ENCODE data around the gene CCSAP.
"Not testable (repeated sequence)": the region's sequence is repeated elsewhere in the genome, so short reads cannot be mapped to it uniquely, and the experiment has no call there.

Gene CCSAP

GRCh38 chr1:229342656-229343569, at the start of gene CCSAP:
TSS of gene CCSAP (minus strand) at chr1:229343047. CDS start at chr1:229342465, 582 bp downstream.
- peak in 46 of 51 donors; percentile 29 to 86 (median 66) for DNase-seq

DNA sequence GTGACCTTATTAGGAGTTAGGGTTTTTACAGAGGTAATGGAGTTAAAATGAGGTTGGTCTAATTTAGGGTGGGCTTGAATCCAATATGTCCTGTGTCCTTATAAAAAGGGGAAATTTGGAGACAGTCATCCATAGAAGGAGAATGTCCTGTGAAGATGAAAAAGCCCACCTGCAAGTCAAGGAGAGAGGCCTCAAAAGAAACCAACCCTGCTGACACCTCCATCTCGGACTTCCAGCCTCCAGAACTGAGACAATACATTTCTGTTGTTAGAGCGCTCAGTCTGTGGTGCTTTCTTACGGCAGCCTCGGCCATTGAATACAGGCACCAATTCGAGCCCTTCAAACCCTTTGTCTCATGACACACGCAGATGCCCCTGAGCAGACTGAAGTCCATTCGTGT, 47.3 kb upstream of the CCSAP start:
- DNase-seq, result no peak

DNA sequence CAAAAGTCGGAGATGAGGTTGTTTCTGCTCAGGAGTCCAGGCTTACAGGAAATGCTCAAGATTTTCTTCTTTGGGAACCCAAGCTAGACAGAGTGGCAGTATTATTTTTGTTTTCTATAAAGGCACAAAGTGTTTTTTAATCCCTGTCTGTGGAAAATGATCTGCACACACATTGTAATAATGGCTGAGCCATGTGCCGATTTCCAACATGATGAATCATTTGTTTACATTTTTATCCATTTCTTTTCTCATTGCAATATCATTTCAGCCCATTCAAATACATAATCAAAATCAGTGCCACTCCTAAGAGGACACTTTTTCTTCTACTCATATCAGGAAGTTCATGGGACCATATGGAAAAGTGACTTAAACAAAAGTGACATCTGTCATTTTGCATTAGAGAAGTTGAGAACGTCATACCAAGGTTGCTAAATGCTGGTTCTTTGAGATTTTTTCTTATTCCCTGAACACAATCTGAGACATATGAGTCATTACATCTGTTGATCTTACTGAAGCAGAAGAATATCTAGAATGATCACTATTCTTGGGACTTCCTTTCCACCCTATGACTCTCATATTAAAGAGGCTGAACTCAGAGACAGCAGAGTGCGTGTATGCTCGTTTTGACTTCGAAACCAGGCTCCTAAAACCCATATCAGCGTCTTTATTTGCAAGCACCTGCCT, 46.2 kb upstream of the CCSAP start:
- no peak for DNase-seq

DNA sequence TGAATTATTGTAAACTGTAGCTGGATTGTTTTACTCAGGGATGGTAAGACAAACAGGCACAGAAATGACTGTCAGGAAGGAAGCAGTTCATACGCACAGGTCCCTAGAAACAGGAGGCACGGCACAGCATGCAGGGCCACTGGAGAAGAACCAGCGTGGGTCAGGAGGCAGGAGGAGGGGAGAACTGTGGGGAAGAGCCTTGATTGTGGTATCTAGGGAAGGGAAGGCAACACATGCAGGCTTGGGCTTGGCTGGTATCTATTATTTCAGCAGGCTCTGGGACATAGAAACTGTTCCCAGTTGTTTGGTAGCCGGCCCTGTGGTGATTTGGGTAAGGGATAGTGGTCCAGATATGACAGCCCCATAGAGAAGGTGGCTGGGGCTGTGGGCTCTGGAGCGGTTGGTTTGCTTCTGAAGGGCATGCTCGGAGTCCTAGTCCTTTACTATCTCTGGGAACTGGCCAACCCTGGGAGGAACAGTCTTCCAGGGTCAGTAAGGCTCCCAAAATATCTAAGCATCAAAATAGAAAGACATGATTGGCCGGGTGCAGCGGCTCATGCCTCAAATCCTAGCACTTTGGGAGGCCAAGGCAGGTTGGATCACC, 43.1 kb upstream of the CCSAP start:
- no peak for DNase-seq

- DNase-seq, result no peak
Observed at GRCh38 chr1:229384822-229385221, 42.0 kb upstream of the CCSAP start.

DNA sequence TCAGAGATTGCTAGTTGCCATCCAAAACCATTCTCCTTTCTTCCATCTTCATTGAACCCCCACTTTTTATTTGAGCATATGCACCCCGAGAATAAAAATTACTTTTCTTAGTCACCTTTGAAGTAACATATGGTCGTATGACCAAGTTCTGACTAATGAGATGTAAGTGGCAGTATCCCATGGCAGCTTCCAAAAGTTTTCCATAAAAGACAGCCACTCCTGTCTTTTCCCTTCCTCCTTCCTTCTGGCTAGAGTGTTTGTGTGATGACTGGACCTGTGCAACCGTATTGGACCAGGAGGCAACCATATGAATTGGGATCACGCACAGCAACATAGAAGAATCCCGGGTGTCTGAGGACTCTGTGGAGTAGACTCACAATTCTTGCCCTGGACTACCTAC, 41.1 kb upstream of the CCSAP start:
- no peak for DNase-seq

DNA sequence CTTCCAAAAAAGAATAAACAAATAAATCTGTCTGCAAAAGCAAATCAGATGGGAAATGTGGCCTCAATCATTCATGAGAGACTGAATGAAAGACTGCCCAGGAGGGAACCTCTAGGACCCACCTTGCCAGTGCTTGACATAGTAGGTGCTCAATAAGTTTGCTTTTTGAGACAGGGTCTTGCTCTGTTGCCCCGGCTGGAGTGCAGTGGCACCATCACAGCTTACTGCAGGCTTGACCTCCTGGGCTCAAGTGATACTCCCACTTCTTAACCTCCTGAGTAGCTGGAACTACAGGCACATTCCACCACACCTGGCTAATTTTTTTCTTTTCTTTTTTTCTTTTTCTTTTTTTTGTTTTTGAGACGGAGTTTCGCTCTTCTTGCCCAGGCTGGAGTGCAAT, 40.3 kb upstream of the CCSAP start:
- DNase-seq, result no peak

DNA sequence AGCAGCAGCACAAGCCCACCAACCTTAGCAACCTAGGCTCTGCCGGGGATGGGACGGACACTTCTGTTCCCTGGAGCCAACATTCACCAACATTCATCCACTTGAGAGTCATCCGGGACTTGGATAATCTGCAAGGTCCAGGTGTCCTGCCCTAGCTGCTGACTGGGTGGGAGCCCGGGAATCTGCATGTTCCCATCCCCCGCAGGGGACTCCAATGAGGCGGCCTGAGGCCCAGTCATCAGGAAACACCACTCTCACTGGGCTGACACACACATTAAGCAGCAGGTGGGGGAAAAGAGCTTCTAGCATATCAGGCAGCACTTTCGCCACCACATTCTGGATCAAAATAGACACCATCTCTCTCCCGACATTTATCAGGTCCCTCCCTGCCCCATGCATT, 38.4 kb upstream of the CCSAP start:
- no peak for DNase-seq

DNA sequence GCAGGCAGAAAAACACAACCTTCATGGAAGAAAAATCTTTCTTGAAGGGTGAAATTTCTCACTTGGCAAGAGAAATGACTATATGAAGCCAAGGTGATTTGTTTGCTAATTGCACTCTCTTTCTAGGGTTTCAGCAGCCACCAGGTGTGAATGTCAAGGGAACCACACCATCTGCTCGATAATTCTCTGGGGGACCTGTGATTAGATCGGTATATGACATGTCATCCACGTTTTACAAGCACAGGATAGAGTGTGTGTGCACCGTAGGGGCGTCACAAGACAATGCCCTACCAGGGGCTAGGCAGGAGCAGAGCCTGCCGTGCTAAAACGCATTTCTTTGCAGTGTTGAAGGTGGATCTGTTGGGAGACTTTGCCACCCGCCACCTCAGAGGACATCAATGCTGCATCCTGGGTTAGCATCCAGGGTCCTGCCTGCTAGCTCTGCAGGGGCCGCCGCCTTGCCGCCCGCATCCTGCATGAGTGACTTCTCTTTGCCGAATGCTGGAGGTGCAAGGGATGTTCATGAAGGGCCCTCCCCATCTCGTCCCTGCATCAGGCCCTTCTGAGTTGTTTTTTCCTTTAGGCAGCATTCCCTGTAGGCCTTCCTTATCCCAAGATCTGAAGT, 37.8 kb upstream of the CCSAP start:
- DNase-seq, result no peak

DNA sequence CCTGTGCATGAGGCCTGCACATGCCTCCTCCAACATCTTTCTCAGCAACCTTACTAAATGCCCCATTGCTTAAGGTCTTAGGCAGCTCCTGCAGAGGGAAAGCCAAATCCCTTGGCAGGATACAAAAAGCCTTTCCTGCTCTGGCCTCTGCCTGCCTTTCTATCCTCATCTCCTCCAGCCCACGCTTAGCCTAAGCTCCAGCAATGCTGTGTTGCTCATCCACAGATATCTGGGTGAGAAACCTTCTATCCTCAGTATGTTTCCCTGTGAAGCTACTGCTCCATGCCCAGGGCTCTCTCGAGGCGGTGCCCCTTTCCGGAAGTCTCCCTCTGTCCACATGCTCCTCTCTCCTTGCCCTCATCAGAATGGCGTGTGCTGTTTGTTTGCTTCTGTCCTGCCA, 37.0 kb upstream of the CCSAP start:
- DNase-seq, result no peak

DNA sequence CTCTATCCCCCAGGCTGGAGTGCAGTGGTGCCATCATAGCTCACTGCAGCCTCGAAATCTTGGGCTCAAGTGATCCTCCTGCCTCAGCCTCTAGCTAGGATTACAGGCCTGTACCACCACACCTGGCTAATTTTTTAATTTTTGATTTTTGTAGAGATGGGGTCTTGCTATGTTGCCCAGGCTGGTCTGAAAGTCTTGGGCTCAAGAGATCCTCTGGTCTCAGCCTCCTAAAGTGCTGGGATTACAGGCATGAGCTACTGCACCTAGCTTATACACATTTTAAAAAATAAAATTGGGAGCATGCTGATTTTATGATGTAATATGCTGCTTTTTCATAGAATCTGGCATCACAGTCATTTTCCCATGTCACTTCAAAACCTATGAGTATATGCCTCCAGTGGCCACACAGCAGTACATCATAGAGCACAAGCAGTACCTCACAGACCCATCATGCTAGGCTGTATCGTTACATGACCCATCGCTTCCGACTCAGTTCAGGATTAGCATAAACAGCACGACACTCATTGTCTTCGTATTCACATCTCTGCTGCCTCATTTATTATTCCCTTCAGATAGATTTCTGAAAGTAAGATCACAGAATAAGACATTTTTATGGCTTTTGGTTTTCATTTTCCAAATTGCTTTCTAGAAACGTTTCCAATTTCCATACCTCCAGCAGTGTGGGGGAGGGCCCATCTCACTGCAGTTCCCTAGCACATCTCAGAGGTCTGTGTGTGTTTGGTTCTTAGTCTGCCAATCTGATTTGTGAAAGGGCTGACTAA, 35.9 kb upstream of the CCSAP start:
- DNase-seq, result no peak

GRCh38 chr1:229378035-229378434, 35.2 kb upstream of the CCSAP start:
- not testable (repeated sequence) for DNase-seq

DNA sequence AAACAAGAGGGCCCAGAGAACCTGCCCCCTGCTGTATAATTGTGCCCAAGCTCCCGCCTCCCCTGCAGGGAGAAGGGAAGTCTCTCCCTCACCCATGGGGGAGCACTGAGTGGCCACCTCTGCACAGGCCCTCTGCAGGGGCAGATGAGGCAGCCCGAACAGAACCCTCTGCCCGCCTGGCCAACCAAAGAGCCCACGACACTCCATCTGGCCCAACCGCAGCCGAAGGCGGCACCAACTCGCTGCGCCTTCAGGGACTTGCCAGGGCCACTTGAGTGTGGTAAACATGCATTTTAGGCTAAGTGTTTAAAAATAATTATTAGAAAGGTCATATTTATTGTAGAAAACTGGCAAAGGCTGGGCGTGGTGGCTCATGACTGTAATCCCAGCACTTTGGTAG, 34.6 kb upstream of the CCSAP start:
- no peak for DNase-seq

GRCh38 chr1:229376521-229376920, 33.7 kb upstream of the CCSAP start:
- DNase-seq, result no peak

DNA sequence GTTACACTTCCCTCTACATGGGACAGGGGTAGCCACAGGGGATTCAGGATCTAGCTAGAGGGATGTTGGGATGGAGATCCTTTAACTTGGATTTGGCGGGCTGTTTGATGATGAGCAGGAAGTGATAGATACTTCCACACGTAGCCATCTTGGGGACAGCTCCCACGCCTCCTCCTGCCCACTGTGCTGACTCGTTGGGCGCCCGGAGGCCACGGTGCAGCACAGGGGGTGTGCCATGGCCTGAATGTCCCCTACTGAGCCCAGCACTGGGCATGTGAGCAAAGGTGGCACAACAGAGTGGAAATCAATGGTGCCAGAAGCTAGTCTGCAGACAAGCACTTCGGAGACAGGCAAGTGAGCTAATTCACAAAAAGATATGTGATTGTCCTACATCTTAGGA, 31.6 kb upstream of the CCSAP start:
- DNase-seq, result no peak

- DNase-seq, result no peak
Observed at GRCh38 chr1:229373395-229373794, 30.5 kb upstream of the CCSAP start.

DNA sequence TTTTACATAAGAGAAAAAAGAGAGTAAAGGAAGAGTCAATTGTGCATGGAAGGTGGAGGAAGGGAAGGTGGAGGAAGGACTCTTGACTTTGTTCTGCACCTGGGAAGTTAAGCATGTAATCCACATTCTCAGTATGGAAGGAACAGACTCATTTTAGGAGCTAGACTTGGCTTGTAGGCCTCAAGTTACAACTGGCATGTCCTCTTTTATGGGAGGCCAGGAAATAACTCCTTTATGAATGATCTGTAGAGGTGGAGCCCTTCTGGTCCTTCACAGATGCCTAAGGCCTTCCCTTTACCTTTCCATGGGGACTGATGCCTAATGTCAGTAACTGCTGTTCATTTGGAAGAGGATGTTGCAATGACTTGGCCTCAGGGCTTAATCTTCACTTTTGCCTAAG, 29.4 kb upstream of the CCSAP start:
- no peak for DNase-seq

DNA sequence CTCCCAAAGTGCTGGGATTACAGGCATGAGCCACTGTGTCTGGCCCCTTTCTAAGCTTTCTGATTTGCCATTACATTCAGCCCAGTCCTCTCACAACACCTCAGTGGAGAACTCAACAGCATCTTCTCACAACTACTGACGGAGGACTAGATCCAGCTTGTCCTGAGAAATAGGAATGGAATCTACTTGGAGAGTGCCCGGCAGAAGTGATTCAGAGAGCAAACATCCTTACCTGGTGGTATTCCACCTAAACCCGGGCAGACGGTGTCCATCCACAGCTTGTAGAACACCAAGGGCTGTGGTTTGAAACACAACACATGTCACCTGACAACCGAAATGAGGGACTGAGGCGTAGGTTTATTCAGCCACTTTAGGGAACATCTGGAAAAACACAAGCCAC, 28.8 kb upstream of the CCSAP start:
- DNase-seq, result no peak

- peak in 5 of 51 donors; percentile 6 to 15 (median 13) for DNase-seq
Observed at GRCh38 chr1:229370601-229371021, 27.8 kb upstream of the CCSAP start.

- no peak for DNase-seq
Observed at GRCh38 chr1:229368347-229368746, 25.5 kb upstream of the CCSAP start.

- no peak for DNase-seq
Observed at GRCh38 chr1:229365569-229365968, 22.7 kb upstream of the CCSAP start.
